Stimulated activated CD4-positive, alpha-beta T cell treated with anti-CD3 and anti-CD28 coated beads, Interleukin-2, amount 100 ng/mL, for 4 hours (primary cell): ENCODE results near the gene MAP3K10.

Source experiments
- DNase-seq: peaks from one replicate; pipeline ENCODE4 v3.0.0-alpha.2; 2020; ENCODE audit warnings: low read depth

The MAP3K10 gene

GRCh38 chr19:40233811-40234389 is 42.7 kb downstream of the MAP3K10 start:
- no peak for DNase-seq

DNA sequence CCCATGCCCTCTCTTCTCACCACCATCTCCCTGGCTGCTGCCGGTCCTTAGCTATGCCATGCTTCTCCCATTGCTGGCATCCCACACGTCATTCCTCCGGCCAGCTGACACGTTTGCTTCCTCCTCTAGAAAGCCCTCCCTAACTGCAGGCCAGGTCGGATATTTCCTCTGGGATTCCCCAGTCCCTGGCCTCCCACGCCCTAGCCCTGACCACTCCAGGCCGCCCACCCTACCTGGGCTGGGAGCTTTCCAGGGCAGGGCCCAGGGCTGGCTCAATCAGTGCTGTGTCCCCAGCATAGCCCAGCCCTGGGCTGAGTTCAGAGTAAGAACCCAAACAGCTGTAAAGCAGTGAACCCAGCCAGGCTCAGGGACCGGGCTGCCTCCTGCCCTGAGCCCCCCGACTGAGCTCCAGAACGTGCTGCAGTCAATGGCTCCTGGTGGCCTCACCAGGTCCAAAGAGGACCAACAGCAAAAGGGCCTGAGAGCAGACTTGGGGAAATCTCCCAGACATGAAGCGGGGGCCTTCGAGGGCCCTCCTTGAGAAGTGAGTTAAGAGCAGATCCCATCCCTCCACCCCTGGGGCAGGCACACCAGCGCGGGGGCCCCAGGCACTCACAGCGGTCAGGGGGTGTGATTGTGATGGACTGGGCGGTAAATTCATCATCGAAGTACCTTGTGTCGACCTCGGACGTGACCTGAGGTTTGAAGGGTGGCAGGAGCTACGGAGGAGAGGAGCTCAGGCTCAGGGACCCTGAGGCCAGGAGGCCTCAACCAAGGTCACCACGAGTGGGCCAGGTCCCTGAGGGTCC is 43.4 kb downstream of the MAP3K10 start:
- no peak for DNase-seq

DNA sequence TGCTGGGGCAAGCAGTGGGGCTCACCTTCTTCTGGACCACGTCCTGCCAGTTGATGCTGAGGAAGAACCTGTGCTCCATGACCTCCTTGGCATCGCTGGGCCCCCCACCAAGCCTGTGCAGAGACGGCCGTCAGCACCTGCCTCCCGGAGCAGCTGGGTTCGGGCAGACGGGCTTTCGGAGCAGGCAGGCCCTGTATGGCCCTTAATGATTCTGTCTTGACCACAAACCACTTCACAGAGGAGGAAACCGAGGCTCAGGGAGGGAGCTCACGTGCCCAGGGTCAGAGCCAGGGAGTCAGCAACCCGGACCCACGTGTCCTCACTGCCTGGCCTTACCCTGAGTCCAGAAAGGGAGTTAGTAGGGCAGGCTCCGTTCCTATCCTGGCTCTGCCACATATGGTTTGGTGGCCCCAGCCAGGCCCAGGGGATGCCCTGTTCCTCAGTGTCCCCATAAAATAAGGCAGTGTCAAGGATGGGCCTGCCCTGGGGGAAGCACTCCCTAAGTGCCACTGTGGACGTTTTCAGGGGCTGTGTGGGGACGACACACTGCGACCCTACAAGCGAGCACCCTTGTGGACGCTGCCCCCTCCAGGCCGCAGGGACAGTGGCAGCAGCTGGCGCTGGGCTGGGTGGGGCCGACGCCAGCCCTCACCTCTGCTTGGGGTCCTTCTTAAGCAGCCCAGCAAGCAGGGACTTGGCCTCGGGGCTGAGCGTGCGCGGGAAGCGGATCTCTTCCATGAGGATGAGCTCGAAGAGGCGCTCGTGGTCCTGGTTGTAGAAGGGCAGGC is 44.2 kb downstream of the MAP3K10 start:
- DNase-seq = no peak

GRCh38 chr19:40236026-40236355 is 44.8 kb downstream of the MAP3K10 start:
- no peak for DNase-seq

DNA sequence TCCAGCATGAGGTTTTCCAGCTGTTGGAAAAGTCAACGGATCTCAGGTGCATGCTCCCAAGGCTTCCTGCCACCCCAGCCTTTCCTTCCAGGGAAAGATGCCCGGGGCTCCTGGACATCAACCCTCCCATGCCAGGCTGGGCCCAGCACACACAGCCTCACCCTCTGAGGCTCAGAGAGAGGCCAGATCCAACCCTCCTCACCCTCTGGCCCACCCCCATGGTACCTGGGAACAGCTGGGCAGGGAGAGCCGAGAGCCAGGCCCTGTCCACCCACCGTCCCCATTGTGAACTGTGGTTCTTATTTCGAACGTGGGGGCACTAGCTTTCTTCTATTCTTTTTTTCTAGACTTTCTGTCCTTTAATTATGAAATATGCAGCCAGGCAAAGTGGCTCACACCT is 45.1 kb downstream of the MAP3K10 start:
- DNase-seq = no peak

- DNase-seq = no peak
Measured at GRCh38 chr19:40237791-40238190, 46.6 kb downstream of the MAP3K10 start.

DNA sequence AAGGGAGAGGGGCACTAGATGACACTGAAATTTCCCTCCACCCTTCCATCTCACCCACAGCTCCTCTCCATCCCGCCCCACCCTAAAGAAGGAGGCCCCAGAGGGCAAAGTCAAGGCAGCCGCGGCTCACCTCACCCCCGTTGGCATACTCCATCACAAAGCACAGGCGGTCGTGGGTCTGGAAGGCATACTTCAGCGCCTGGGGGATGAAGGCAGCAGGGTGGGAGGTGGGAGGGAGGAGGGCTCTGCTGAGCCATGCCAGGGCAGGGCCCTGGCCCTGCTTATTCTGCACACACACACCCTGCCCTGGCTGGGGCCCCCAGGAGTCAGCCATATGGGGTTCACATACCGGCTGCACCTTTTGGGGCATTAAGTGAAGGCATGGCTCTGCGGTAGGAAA is 47.5 kb downstream of the MAP3K10 start:
- no peak for DNase-seq

- DNase-seq = no peak
Measured at GRCh38 chr19:40239415-40240226, 48.4 kb downstream of the MAP3K10 start.

- DNase-seq = no peak
Measured at GRCh38 chr19:40240332-40240731, 49.1 kb downstream of the MAP3K10 start.

DNA sequence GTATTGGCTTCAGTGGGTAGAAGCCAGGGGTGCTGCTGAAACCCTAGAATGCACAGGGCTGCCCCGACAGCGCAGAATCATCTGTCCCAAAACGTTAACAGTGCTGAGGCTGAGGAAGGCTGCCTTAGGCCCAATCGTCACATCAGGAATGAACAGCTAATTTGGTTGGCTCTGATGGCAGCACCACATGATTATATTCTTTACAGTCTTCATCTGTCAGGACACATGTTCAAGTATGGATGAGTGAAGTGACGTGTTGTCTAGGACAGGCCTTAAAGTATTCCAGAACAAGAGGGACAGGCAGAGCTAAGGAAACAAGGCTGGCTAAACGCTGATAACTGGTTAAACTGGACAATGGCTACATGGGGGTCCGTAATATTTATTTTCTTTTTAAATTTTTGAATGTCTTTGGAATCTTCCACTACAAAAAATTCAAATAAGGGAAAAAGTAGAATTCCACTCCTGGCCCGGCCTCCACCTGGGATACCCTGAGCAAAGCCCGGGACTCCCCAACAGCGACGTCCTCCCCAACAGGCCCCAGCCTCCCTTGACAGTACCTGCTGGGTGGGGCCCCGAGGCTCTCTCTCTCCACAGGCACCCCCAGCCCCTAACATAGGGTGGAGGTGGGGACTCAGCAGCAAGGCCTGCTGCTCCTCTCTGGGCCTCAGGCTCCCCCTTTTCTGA is 50.0 kb downstream of the MAP3K10 start:
- no peak for DNase-seq

DNA sequence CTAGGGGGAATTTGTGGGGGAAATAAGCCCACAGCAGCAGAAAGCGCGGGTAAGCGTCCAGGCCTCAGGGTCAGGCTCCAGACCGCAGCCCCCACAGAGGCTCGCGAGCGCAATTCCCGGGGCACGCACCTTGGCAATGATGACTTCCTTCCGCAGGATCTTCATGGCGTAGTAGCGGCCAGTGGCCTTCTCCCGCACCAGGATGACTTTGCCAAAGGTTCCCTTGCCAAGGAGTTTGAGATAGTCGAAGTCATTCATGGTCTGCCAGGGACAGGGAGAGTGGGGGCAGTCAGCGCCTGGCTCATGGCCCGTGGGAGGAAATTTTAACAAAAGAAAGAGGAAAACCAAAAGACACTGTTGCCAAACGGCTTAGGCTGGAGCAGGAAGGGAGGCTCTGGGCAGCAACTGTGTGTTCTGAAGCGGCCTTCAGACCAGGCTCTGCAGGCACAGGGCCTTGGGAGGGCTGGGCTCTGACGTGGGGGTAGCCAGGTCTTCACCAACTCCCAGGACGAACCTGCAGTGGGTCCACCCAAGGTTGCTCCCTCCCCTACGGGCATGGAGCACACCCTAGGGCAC is 50.7 kb downstream of the MAP3K10 start:
- DNase-seq = no peak

DNA sequence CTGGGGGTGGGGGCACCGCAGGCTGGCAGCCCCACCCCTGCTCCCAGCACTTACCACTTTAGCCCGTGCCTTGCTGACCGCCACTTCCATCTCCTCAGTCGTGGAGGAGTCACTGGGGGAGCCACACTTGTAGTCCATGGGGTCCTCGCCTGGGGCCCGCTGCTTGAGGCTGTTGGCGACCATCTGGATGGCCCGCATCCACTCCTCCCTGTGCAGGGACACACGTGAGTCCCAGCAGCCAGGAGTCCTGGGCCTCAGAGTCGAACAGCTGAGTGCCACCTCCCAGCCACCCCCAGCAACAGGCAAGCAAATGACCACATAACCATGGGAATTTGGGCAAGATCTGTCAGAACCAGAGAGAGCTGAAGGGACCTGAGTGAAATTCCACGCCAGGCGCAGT is 51.3 kb downstream of the MAP3K10 start:
- DNase-seq = no peak

DNA sequence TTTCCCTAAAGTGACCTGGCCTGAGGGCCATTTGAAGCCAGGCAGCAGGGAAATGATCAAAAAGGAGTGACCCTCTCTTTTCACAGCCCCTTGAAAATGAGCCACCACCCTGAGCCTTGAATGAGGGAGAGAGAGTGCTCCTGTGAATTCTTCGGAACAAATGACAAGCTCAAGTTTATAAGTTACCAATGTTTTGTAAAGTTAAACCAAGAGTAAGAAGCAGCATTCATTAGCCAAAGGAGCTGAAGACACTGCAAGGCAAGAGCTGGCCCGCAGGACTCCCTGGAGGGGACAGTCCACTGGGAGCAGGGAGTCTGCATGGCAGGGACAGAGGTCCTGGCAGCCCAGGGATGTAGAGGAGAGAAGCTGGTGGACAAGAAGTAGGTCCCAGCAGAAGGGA is 52.0 kb downstream of the MAP3K10 start:
- no peak for DNase-seq

GRCh38 chr19:40244579-40245317 is 53.5 kb downstream of the MAP3K10 start:
- no peak for DNase-seq

GRCh38 chr19:40245506-40246128 is 54.4 kb downstream of the MAP3K10 start:
- no peak for DNase-seq

- DNase-seq = no peak
Measured at GRCh38 chr19:40246292-40247073, 55.3 kb downstream of the MAP3K10 start.

DNA sequence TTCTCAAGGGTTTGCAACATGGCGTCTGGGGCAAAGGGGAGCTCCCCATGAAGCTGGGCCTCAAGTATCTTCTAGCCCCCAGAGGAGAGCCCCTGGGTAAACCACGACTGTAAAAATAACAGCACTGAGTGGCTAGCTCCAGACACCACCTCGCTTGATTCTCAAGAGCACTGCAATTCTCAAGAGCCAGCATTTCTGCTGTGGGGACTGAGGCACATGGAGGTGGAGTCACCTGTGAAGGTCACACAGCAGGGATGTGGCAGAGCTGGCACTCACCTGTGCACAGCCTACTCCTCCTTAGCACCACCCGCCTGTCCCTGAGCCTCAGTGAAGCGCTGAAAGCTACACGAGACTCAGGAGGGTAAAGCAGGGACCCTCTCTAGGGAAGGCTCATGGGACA is 56.0 kb downstream of the MAP3K10 start:
- no peak for DNase-seq

DNA sequence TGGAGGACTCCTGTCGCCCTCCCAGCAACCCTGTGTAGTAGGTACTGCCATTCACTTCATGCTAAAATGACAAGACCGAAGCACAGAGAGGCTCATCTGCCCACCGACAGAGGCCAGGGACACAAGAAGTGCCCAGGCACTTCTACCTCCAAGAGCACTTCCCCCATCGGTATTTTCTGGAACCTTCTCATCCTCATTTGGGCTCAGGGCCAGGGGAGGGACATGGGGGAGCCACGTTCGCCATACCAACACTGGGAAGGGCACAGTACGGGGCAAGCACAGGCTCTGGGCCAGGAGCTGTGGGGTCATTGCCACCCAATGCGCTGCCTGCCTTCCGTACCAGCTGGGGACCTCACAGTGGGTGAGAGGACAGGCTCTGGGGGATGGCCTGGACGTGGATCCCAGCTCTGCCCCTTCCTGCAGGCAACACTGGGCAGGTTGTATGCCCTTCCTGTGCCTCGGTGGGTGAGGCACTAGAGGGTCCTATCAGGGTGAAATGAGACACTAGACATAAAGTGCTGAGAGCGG is 56.6 kb downstream of the MAP3K10 start:
- no peak for DNase-seq

GRCh38 chr19:40249201-40249600 is 58.0 kb downstream of the MAP3K10 start:
- DNase-seq = no peak
